Measurements from ENCODE around the gene CERS6. TPM values are rescaled to one million over a fixed set of nuclear protein-coding genes. Genes with fewer than 3 reads are reported as not detected.

The CERS6 gene
- total RNA-seq, 2 donors from 2014 or later: 12.5 to 16.3 TPM

- H3K27me3 ChIP-seq: no peaks in the 10 kb centered on the region
- no peak for ATAC-seq
- no peaks in the 10 kb centered on the region for H3K36me3 ChIP-seq (replicated peaks in 1 of 2; ENCODE audit: insufficient read depth in 1 of 2, low read depth in 2 of 2)
- H3K4me1 ChIP-seq: peaks cover 4% of the 10 kb centered on the region
- intact Hi-C loops (cut with DNase I): no loop called here
- DNase-seq: no peak
- no peak overlapping the region for H3K4me3 ChIP-seq
- no peaks in the 10 kb centered on the region for H3K9me3 ChIP-seq
- WGBS, 2 donors: 93 to 95% methylated on average over 4 of the region's 4 CpGs
- no peak overlapping the region for H3K27ac ChIP-seq
- TF ChIP-seq CTCF (IDR thresholded peaks at IDR 0.05) (no peak), POLR2A (IDR thresholded peaks at IDR 0.05) (no peak)
Observed at GRCh38 chr2:168459256-168459655, 3.2 kb downstream of the CERS6 start.

GRCh38 chr2:168460571-168460970 lies 4.5 kb downstream of the CERS6 start:
- H3K27me3 ChIP-seq: no peaks in the 10 kb centered on the region
- DNase-seq (no peak), ATAC-seq (no peak)
- H3K9me3 ChIP-seq: no peaks in the 10 kb centered on the region
- no peaks in the 10 kb centered on the region for H3K36me3 ChIP-seq (replicated peaks in 1 of 2; ENCODE audit: insufficient read depth in 1 of 2, low read depth in 2 of 2)
- H3K4me1 ChIP-seq: peaks cover under 1% of the 10 kb centered on the region
- TF ChIP-seq CTCF (IDR thresholded peaks at IDR 0.05) (no peak), POLR2A (IDR thresholded peaks at IDR 0.05) (no peak)
- no peak overlapping the region for H3K4me3 ChIP-seq
- H3K27ac ChIP-seq: no peak overlapping the region
- 86 to 89% methylated on average over 2 of the region's 2 CpGs for WGBS, 2 donors
- intact Hi-C loops (cut with DNase I): no loop called here

GRCh38 chr2:168461178-168461941 lies 5.3 kb downstream of the CERS6 start:
- H3K4me1 ChIP-seq: peaks cover 6% of the 10 kb centered on the region
- WGBS, 2 donors: 92 to 93% methylated on average over 2 of the region's 2 CpGs
- DNase-seq (no peak), ATAC-seq (no peak)
- H3K9me3 ChIP-seq: no peaks in the 10 kb centered on the region
- H3K36me3 ChIP-seq (replicated peaks in 1 of 2; ENCODE audit: insufficient read depth in 1 of 2, low read depth in 2 of 2): no peaks in the 10 kb centered on the region
- TF ChIP-seq POLR2A (IDR thresholded peaks at IDR 0.05) (no peak), CTCF (IDR thresholded peaks at IDR 0.05) (no peak)
- no peak overlapping the region for H3K27ac ChIP-seq
- no peak overlapping the region for H3K4me3 ChIP-seq
- intact Hi-C loops (cut with DNase I): no loop called here
- H3K27me3 ChIP-seq: no peaks in the 10 kb centered on the region

GRCh38 chr2:168461942-168462331 lies 5.9 kb downstream of the CERS6 start:
- Histone ChIP-seq H3K9me3 (no peaks in the 10 kb centered on the region), H3K27me3 (no peaks in the 10 kb centered on the region), H3K4me3 (no peak overlapping the region), H3K4me1 (peaks cover 11% of the 10 kb centered on the region), H3K36me3 (replicated peaks in 1 of 2; ENCODE audit: insufficient read depth in 1 of 2, low read depth in 2 of 2) (no peaks in the 10 kb centered on the region), H3K27ac (no peak overlapping the region)
- DNase-seq (no peak), ATAC-seq (no peak)
- WGBS, 2 donors: 87 to 98% methylated on average over 2 of the region's 2 CpGs
- TF ChIP-seq CTCF (IDR thresholded peaks at IDR 0.05) (no peak), POLR2A (IDR thresholded peaks at IDR 0.05) (no peak)
- intact Hi-C loops (cut with DNase I): no loop called here

- peaks cover 18% of the 10 kb centered on the region for H3K4me1 ChIP-seq
- no peaks in the 10 kb centered on the region for H3K27me3 ChIP-seq
- no peaks in the 10 kb centered on the region for H3K36me3 ChIP-seq (replicated peaks in 1 of 2; ENCODE audit: insufficient read depth in 1 of 2, low read depth in 2 of 2)
- H3K27ac ChIP-seq: no peak overlapping the region
- 89 to 98% methylated on average over 2 of the region's 2 CpGs for WGBS, 2 donors
- no peak for ATAC-seq
- intact Hi-C loops (cut with DNase I): no loop called here
- DNase-seq: no peak
- H3K9me3 ChIP-seq: no peaks in the 10 kb centered on the region
- H3K4me3 ChIP-seq: no peak overlapping the region
- TF ChIP-seq CTCF (IDR thresholded peaks at IDR 0.05) (no peak), POLR2A (IDR thresholded peaks at IDR 0.05) (no peak)
Observed at GRCh38 chr2:168462543-168463045, 6.5 kb downstream of the CERS6 start.

All from body of pancreas (tissue), 4 donors.